GM19239 (cell line): ENCODE data around the gene TEDC2.
"Not testable (repeated sequence)": the region's sequence is repeated elsewhere in the genome, so short reads cannot be mapped to it uniquely, and the experiment has no call there.

Source experiments
- DNase-seq: peaks from one replicate; pipeline ENCODE4 v3.0.0; 2011; ENCODE audit warnings: low spot score; ENCODE audit not compliant: insufficient read length
- FAIRE-seq: peaks from 2 replicates; lab custom pipeline; 2011; peaks lifted over from hg19 to GRCh38; lab: Jason Lieb, UNC

The TEDC2 gene

GRCh38 chr16:2475413-2476344 is 15.8 kb downstream of the TEDC2 start:
- FAIRE-seq (peak; percentile 18), DNase-seq (no peak)

- no peak for DNase-seq
- no peak for FAIRE-seq
Observed at GRCh38 chr16:2476345-2476720, 16.4 kb downstream of the TEDC2 start.

- DNase-seq (no peak), FAIRE-seq (no peak)
Observed at GRCh38 chr16:2476741-2477140, 16.8 kb downstream of the TEDC2 start.

- FAIRE-seq (no peak), DNase-seq (no peak)
Observed at GRCh38 chr16:2477327-2477726, 17.4 kb downstream of the TEDC2 start.

GRCh38 chr16:2478279-2478678 is 18.4 kb downstream of the TEDC2 start:
- DNase-seq = no peak
- FAIRE-seq = no peak

- not testable (repeated sequence) for DNase-seq, FAIRE-seq
Observed at GRCh38 chr16:2479996-2480395, 20.1 kb downstream of the TEDC2 start.

- DNase-seq (no peak), FAIRE-seq (no peak)
Observed at GRCh38 chr16:2480948-2481347, 21.0 kb downstream of the TEDC2 start.

- no peak for FAIRE-seq
Observed at GRCh38 chr16:2481676-2482075, 21.8 kb downstream of the TEDC2 start.

GRCh38 chr16:2482249-2482648 is 22.3 kb downstream of the TEDC2 start:
- FAIRE-seq = no peak

More at GRCh38 chr16:2481676-2482075, 21.8 kb downstream of the TEDC2 start:
- no peak for DNase-seq

GRCh38 chr16:2482708-2483534 is 23.0 kb downstream of the TEDC2 start:
- DNase-seq (no peak), FAIRE-seq (no peak)

More at GRCh38 chr16:2482249-2482648, 22.3 kb downstream of the TEDC2 start:
- no peak for DNase-seq

GRCh38 chr16:2483939-2484897 is 24.3 kb downstream of the TEDC2 start:
- DNase-seq = no peak
- no peak for FAIRE-seq

GRCh38 chr16:2484898-2485508 is 25.1 kb downstream of the TEDC2 start:
- no peak for FAIRE-seq
- no peak for DNase-seq

- FAIRE-seq (no peak), DNase-seq (no peak)
Observed at GRCh38 chr16:2485811-2486507, 26.1 kb downstream of the TEDC2 start.

GRCh38 chr16:2486645-2487516 is 27.0 kb downstream of the TEDC2 start:
- FAIRE-seq = peak; percentile 92

GRCh38 chr16:2487517-2487842 is 27.6 kb downstream of the TEDC2 start:
- DNase-seq = no peak
- FAIRE-seq = no peak

More at GRCh38 chr16:2486645-2487516, 27.0 kb downstream of the TEDC2 start:
- peak; percentile 84 for DNase-seq

GRCh38 chr16:2487903-2488531 is 28.1 kb downstream of the TEDC2 start:
- no peak for DNase-seq

GRCh38 chr16:2489581-2489980 is 29.7 kb downstream of the TEDC2 start:
- no peak for FAIRE-seq

More at GRCh38 chr16:2487903-2488531, 28.1 kb downstream of the TEDC2 start:
- no peak for FAIRE-seq

More at GRCh38 chr16:2489581-2489980, 29.7 kb downstream of the TEDC2 start:
- no peak for DNase-seq
